Body of pancreas (tissue), 4 donors: ENCODE data around the gene HMCN1. TPM values are rescaled to one million over a fixed set of nuclear protein-coding genes. Genes with fewer than 3 reads are reported as not detected.

Experiments used
- ATAC-seq: fragments of 150-250 bp; one replicate; pipeline ENCODE4 v1.9.1; 2016
- DNase-seq, 4 donors: peaks; one replicate each; pipeline ENCODE4 v3.0.0-alpha.2; 2019
- H3K27ac ChIP-seq, 4 donors: fragments of 200-600 bp; sonication (generic); 1 replicate in 3 of 4; 2 replicates in 1 of 4; pipeline versions ENCODE4 v1.5.1 to v1.6.1; 2016 to 2019; ENCODE audit warnings: mild to moderate bottlenecking in 1 of 4, mixed read lengths in 1 of 4, moderate library complexity in 1 of 4
- H3K27me3 ChIP-seq, 2 donors: fragments of 200-600 bp; sonication (generic); one replicate each; pipeline ENCODE4 v1.6.0; 2016; ENCODE audit warnings: mild to moderate bottlenecking in 1 of 2
- H3K36me3 ChIP-seq, 2 donors: fragments of 200-600 bp; sonication (generic); replicated peaks in 1 of 2; 2 replicates each; pipeline ENCODE4 v1.5.1; 2016; ENCODE audit warnings: low read depth in 2 of 2; ENCODE audit not compliant: insufficient read depth in 1 of 2
- H3K4me1 ChIP-seq: fragments of 200-600 bp; sonication (generic); one replicate; pipeline ENCODE4 v1.6.0; 2016
- H3K4me3 ChIP-seq, 2 donors: fragments of 200-600 bp; sonication (generic); 1 replicate in 1 of 2; 2 replicates in 1 of 2; pipeline ENCODE4 v1.5.1; 2016 to 2019
- H3K9me3 ChIP-seq, 3 donors: fragments of 200-600 bp; sonication (generic); 1 replicate in 2 of 3; 2 replicates in 1 of 3; pipeline ENCODE4 v1.5.1; 2016
- CTCF ChIP-seq, 7 experiments: fragments of 450-650 bp in 4 of 7; fragments of 200-600 bp in 3 of 7; sonication (generic) in 3 of 7; IDR thresholded peaks; one replicate each; pipeline ENCODE4 v1.5.1; 2016 to 2019; ENCODE audit warnings: antibody characterized with exemption in 7 of 7
- POLR2A ChIP-seq, 3 donors: fragments of 450-650 bp; IDR thresholded peaks; one replicate each; pipeline ENCODE4 v1.6.1; 2016; ENCODE audit warnings: antibody characterized with exemption in 3 of 3, mild to moderate bottlenecking in 2 of 3
- WGBS, 2 donors: methylation state at CpG; one replicate each; pipeline ENCODE4 v1.1.5; 2017; 5-methylcytosine and 5-hydroxymethylcytosine counted together
- intact Hi-C: fragments of 100-400 bp; cut with DNase I; formaldehyde crosslinking; loops from one replicate; pipeline ENCODE4 v1.15.1; 2023
- total RNA-seq, 2 donors: library from RNA; depleted of rRNA; stranded (reverse); fragments of >200 nt; gene quantifications; one replicate each; pipeline ENCODE4 v1.1.0, GENCODE V29; 2016

Gene HMCN1
- total RNA-seq, 2 donors from 2014 or later: 2.1 to 2.3 TPM

DNA sequence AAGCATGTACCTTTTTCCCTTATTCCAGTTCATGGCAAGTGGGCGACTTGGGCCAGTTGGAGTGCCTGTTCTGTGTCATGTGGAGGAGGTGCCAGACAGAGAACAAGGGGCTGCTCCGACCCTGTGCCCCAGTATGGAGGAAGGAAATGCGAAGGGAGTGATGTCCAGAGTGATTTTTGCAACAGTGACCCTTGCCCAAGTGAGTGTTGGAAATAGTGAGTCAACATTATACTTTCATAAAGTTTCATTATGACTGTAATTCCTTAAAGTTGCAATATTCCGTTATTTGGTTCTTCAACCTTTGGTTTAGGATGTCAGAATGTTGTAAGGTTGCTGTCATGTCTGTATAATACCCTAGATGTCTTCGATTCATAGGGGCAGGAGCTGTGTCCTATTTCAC is 410.3 kb downstream of the HMCN1 start:
- Histone ChIP-seq H3K9me3 (no peaks in the 10 kb centered on the region), H3K4me1 (no peaks in the 10 kb centered on the region), H3K27ac (no peak overlapping the region), H3K27me3 (no peaks in the 10 kb centered on the region), H3K4me3 (no peak overlapping the region), H3K36me3 (no peaks in the 10 kb centered on the region)
- ATAC-seq (no peak), DNase-seq (no peak)
- intact Hi-C loops: no loop called here
- 58 to 62% methylated on average over 4 to 5 of the region's 5 CpGs for WGBS, 2 donors
- TF ChIP-seq CTCF (IDR thresholded peaks at IDR 0.05) (no peak), POLR2A (IDR thresholded peaks at IDR 0.05) (no peak)

GRCh38 chr1:186146974-186147373 is 412.8 kb downstream of the HMCN1 start:
- no peak for DNase-seq
- no peaks in the 10 kb centered on the region for H3K36me3 ChIP-seq
- no peak for TF ChIP-seq CTCF (IDR thresholded peaks at IDR 0.05)
- no peak for TF ChIP-seq POLR2A (IDR thresholded peaks at IDR 0.05)
- 85 to 95% methylated on average over 2 of the region's 2 CpGs for WGBS, 2 donors
- H3K4me1 ChIP-seq: no peaks in the 10 kb centered on the region
- no peak overlapping the region for H3K4me3 ChIP-seq
- H3K27me3 ChIP-seq: no peaks in the 10 kb centered on the region
- intact Hi-C loops: no loop called here
- no peak overlapping the region for H3K27ac ChIP-seq
- H3K9me3 ChIP-seq: no peaks in the 10 kb centered on the region
- no peak for ATAC-seq

GRCh38 chr1:186149591-186149990 is 415.4 kb downstream of the HMCN1 start:
- H3K9me3 ChIP-seq: no peaks in the 10 kb centered on the region
- no peak overlapping the region for H3K4me3 ChIP-seq
- H3K27me3 ChIP-seq: no peaks in the 10 kb centered on the region
- ATAC-seq: no peak
- no peak for DNase-seq
- TF ChIP-seq POLR2A (IDR thresholded peaks at IDR 0.05) (no peak), CTCF (IDR thresholded peaks at IDR 0.05) (no peak)
- no peaks in the 10 kb centered on the region for H3K4me1 ChIP-seq
- H3K27ac ChIP-seq: no peak overlapping the region
- intact Hi-C loops: no loop called here
- H3K36me3 ChIP-seq: no peaks in the 10 kb centered on the region
- WGBS, 2 donors: 55 to 60% methylated on average over 2 of the region's 2 CpGs

DNA sequence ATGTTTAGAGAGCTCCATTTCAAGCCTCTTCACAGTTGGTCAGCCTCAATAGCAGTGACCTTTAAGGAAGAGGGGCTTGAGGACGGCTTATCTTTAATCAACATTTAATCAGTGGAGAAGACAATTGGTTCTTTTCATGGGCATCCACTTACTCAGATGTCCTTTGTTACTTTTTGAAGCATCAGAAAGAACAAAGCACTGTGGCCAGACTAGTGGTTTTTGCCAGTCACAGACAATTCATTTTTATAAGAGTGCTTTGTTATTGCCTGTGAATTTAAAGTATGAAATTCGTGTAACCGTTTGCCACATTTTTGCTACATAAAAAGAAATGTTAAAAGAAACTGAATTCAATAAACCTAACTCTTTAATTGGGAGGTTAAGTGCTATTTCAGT is 418.0 kb downstream of the HMCN1 start:
- Histone ChIP-seq H3K27me3 (no peaks in the 10 kb centered on the region), H3K27ac (no peak overlapping the region), H3K36me3 (no peaks in the 10 kb centered on the region), H3K4me3 (no peak overlapping the region), H3K4me1 (no peaks in the 10 kb centered on the region), H3K9me3 (no peaks in the 10 kb centered on the region)
- WGBS, 2 donors: 49 to 60% methylated on average over 3 of the region's 3 CpGs
- intact Hi-C loops: no loop called here
- DNase-seq (no peak), ATAC-seq (no peak)
- TF ChIP-seq POLR2A (IDR thresholded peaks at IDR 0.05): no peak
- TF ChIP-seq CTCF (IDR thresholded peaks at IDR 0.05): no peak

GRCh38 chr1:186152620-186153239 is 418.5 kb downstream of the HMCN1 start:
- WGBS, 2 donors: 52 to 56% methylated on average over 5 of the region's 5 CpGs
- no peak for DNase-seq
- intact Hi-C loops: no loop called here

More at GRCh38 chr1:186152620-186153239, 418.5 kb downstream of the HMCN1 start:
- no peak for TF ChIP-seq CTCF (IDR thresholded peaks at IDR 0.05)
- no peak for TF ChIP-seq POLR2A (IDR thresholded peaks at IDR 0.05)
- H3K4me3 ChIP-seq: no peak overlapping the region
- H3K9me3 ChIP-seq: no peaks in the 10 kb centered on the region
- no peak overlapping the region for H3K27ac ChIP-seq
- H3K36me3 ChIP-seq: no peaks in the 10 kb centered on the region
- no peak for ATAC-seq
- H3K4me1 ChIP-seq: no peaks in the 10 kb centered on the region
- no peaks in the 10 kb centered on the region for H3K27me3 ChIP-seq
